Esophagus squamous epithelium (tissue), 4 donors: ENCODE data around the gene PHGDH.

Source experiments
- CTCF ChIP-seq, 6 experiments: fragments of 450-650 bp in 4 of 6; fragments of 200-600 bp in 2 of 6; sonication (generic) in 2 of 6; IDR thresholded peaks; one replicate each; pipeline ENCODE4 v1.5.1; 2016 to 2019; ENCODE audit warnings: antibody characterized with exemption in 6 of 6, mild to moderate bottlenecking in 4 of 6, moderate library complexity in 4 of 6
- POLR2A ChIP-seq, 4 donors: fragments of 450-650 bp; IDR thresholded peaks; one replicate each; pipeline ENCODE4 v1.6.1; 2017; ENCODE audit warnings: antibody characterized with exemption in 4 of 4, mild to moderate bottlenecking in 4 of 4, moderate library complexity in 3 of 4

GRCh38 chr1:119683893-119684292, 27.8 kb upstream of the PHGDH start:
- TF ChIP-seq CTCF (IDR thresholded peaks at IDR 0.05) (no peak), POLR2A (IDR thresholded peaks at IDR 0.05) (no peak)
